Brain microvascular endothelial cell (primary cell): ENCODE results near the gene NUDT6.
A peak's percentile ranks its signal among the peaks of the same experiment; 100 is the strongest.

Experiments used
- DNase-seq: peaks from one replicate; pipeline ENCODE4 v3.0.0-alpha.2; 2020
- H3K27ac ChIP-seq: fragments of 250-450 bp; sonication (Bioruptor Pico); 2 replicates; pipeline ENCODE4 v1.5.1; 2020; ENCODE audit warnings: mild to moderate bottlenecking, moderate library complexity
- H3K27me3 ChIP-seq: fragments of 250-450 bp; sonication (Bioruptor Pico); replicated peaks from 2 replicates; pipeline ENCODE4 v1.5.1; 2020; ENCODE audit warnings: mild to moderate bottlenecking
- H3K36me3 ChIP-seq: fragments of 250-450 bp; sonication (Bioruptor Pico); replicated peaks from 2 replicates; pipeline ENCODE4 v1.5.1; 2020; ENCODE audit warnings: mild to moderate bottlenecking
- H3K4me3 ChIP-seq: 2 replicates; pipeline ENCODE4 v1.5.1; 2011; ENCODE audit warnings: low read depth, mild to moderate bottlenecking, control low read depth, low read length, moderate library complexity
- CTCF ChIP-seq: IDR thresholded peaks from 2 replicates; pipeline ENCODE4 v1.5.1; 2011; ENCODE audit warnings: low read depth, mild to moderate bottlenecking, moderate library complexity, low read length, control low read depth, inconsistent platforms; ENCODE audit errors: missing control alignments
- in situ Hi-C: cut with HindIII; loops from 2 replicates; pipeline ENCODE4 v1.10.0; 2017; ENCODE audit warnings: low sequenced_read_pairs, low pct_ligation_motif_present

The NUDT6 gene

DNA sequence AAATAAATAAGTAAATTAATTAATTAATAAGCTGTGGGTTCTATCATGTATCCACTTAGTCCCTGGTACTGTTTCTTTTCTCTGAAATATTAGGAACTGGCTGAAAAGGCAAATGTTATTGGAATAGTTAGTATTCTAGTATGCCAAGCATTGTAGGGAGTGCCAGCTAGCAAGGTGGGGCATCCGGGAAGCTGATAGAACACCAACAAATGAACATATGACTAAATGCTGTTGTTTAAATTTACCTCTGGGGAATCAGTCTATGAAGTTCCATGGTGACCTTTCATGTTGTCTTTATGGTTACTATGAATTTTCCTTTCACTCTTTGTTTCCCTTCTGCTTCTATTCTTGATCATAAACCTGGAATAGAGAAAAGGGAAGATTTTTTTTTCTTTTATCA is 32.7 kb downstream of the NUDT6 start:
- no peak for DNase-seq
- H3K27me3 ChIP-seq = no peaks in the 10 kb centered on the region
- peaks cover 13% of the 10 kb centered on the region for H3K36me3 ChIP-seq
- no peak overlapping the region for H3K4me3 ChIP-seq
- TF ChIP-seq CTCF = no peak
- peak overlapping the region; percentile 5 for H3K27ac ChIP-seq
- in situ Hi-C loops = no loop called here

GRCh38 chr4:122884499-122884898 is 37.9 kb downstream of the NUDT6 start:
- peaks cover 31% of the 10 kb centered on the region for H3K36me3 ChIP-seq
- no peak overlapping the region for H3K27ac ChIP-seq
- no peak for TF ChIP-seq CTCF
- no peak overlapping the region for H3K4me3 ChIP-seq
- no peak for DNase-seq
- in situ Hi-C loops = no loop called here
- no peaks in the 10 kb centered on the region for H3K27me3 ChIP-seq

GRCh38 chr4:122882857-122883735 is 39.3 kb downstream of the NUDT6 start:
- in situ Hi-C loops = no loop called here
- Histone ChIP-seq H3K27ac (no peak overlapping the region), H3K27me3 (no peaks in the 10 kb centered on the region), H3K4me3 (no peak overlapping the region), H3K36me3 (peaks cover 33% of the 10 kb centered on the region)
- DNase-seq = no peak
- no peak for TF ChIP-seq CTCF

- Histone ChIP-seq H3K4me3 (no peak overlapping the region), H3K27ac (no peak overlapping the region), H3K27me3 (no peaks in the 10 kb centered on the region), H3K36me3 (peaks cover 31% of the 10 kb centered on the region)
- no peak for TF ChIP-seq CTCF
- in situ Hi-C loops = no loop called here
- no peak for DNase-seq
These were observed 43.4 kb downstream of the NUDT6 start for GRCh38 chr4:122879001-122879400.

- DNase-seq = no peak
- in situ Hi-C loops = no loop called here
These were observed 45.9 kb downstream of the NUDT6 start for GRCh38 chr4:122876456-122876855.

More at GRCh38 chr4:122876456-122876855, 45.9 kb downstream of the NUDT6 start:
- TF ChIP-seq CTCF = no peak
- Histone ChIP-seq H3K36me3 (peaks cover 20% of the 10 kb centered on the region), H3K27me3 (no peaks in the 10 kb centered on the region), H3K4me3 (no peak overlapping the region), H3K27ac (no peak overlapping the region)
